GM18511 (cell line): ENCODE measurements around the gene C1orf50.
"Not testable (repeated sequence)": the region's sequence is repeated elsewhere in the genome, so short reads cannot be mapped to it uniquely, and the experiment has no call there.

ENCODE experiments used
- ATAC-seq: cut with Tn5 transposase; IDR thresholded peaks from one replicate; pipeline ENCODE4 v1.9.1; 2021; ENCODE audit warnings: mild to moderate bottlenecking, moderate library complexity; ENCODE audit not compliant: unreplicated experiment

Gene C1orf50

DNA sequence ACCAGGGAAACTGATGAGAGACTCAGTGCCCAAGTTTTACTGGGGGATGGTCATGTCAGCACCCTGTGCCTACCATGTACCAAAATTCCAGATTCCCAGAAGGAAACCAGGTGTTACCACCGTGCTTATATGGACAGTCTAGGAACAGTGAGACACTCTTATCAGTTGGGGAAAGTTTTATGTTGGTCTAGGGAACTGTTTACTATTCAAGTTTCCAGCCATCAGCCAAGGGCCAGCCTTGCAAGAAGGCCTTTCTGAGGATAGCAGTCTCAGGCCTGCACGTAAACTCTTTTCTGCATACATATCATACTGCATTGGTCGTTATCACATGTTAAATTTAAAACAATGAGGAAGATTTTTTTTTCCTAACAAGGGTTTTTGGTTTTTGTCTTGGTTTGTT lies 30.4 kb downstream of the C1orf50 start:
- no peak for ATAC-seq

DNA sequence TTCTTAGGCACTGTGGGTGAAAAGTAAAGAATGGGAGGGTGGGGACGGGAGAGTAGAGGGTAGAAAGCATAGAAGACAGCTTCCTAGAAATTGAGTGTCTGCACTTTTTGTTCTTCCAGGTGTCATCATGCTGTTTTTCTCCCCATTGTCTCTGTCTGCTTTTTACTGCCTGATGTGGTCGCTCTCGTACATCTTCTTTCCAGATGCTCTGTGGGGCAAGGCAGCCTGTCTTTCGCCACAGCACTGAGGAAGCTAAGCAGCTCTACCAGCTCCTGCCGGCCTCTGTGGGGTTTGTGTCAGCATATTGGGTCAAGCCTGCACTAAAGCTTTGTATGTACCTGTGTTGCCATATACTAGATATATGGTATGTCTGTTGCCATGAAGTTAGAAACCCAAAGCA lies 30.9 kb downstream of the C1orf50 start:
- ATAC-seq, result no peak

GRCh38 chr1:42801832-42802473 lies 34.9 kb downstream of the C1orf50 start:
- ATAC-seq, result no peak

- ATAC-seq, result no peak
Measured at GRCh38 chr1:42806171-42806570, 39.1 kb downstream of the C1orf50 start.

- no peak for ATAC-seq
Measured at GRCh38 chr1:42806593-42806992, 39.5 kb downstream of the C1orf50 start.

DNA sequence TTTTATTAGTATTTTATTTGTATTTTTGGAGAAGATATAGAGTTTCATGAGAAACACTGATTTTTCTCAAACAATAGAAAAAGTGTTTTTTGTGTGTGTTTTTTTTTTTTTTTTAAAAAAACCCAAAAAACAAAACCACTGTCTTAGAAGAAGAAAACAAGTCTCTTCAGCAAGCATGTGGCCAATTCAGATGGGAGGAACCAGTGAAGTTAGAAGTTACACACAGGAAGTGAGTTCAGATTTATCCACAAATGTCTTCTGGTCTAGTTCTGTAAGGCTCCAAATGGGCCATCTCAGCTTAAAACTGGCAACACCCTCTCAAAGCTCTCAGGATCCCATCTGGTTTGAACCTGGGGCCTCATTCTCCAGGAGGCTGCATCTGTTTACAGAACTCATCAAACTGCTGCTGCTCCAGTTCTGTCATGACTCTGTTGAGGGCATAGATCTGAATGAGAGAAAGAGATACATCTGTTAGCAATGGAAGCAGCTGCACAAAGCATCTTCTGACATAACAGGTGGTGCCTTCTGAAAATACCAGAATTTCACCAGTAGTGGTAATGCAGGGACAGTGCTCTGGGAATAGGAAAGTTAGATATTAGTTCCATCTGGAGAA lies 40.1 kb downstream of the C1orf50 start:
- ATAC-seq, result no peak

DNA sequence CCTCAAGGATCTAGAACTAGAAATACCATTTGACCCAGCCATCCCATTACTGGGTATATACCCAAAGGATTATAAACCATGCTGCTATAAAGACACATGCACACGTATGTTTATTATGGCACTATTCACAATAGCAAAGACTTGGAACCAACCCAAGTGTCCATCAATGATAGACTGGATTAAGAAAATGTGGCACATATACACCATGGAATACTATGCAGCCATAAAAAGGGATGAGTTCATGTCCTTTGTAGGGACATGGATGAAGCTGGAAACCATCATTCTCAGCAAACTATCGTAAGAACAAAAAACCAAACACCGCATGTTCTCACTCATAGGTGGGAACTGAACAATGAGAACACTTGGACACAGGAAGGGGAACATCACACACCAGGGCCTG lies 47.8 kb downstream of the C1orf50 start:
- ATAC-seq, result not testable (repeated sequence)

DNA sequence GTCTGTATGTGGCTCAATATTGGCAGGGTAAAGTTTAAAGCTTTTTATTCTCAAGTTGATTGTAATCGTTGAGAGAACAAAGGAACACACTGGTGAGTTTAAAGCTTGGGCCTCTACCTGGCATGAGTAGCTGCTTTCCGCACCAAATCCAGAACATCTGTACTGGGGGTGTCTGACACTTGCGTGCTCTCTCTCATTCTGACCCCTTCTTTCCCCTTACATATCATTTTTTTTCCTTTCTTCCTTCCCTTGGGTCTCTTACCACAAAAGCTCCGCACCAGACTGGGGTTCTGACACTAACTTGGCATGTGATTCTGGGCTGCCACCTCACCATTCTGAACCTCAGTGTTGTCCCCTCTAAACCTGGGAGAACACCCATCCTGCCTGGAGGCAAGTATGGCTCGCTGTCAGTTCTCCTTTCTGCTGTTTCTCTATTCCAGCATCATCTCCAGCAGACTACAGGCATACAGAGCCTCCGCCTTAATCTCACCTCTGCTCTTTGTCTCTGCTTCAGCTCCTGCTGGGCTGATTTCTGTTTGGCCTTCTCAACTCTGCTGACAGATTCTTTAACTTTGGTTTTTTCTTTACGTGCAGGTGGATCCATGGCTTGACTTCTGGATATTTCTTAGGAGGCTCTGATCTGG lies 49.0 kb downstream of the C1orf50 start:
- ATAC-seq, result no peak

DNA sequence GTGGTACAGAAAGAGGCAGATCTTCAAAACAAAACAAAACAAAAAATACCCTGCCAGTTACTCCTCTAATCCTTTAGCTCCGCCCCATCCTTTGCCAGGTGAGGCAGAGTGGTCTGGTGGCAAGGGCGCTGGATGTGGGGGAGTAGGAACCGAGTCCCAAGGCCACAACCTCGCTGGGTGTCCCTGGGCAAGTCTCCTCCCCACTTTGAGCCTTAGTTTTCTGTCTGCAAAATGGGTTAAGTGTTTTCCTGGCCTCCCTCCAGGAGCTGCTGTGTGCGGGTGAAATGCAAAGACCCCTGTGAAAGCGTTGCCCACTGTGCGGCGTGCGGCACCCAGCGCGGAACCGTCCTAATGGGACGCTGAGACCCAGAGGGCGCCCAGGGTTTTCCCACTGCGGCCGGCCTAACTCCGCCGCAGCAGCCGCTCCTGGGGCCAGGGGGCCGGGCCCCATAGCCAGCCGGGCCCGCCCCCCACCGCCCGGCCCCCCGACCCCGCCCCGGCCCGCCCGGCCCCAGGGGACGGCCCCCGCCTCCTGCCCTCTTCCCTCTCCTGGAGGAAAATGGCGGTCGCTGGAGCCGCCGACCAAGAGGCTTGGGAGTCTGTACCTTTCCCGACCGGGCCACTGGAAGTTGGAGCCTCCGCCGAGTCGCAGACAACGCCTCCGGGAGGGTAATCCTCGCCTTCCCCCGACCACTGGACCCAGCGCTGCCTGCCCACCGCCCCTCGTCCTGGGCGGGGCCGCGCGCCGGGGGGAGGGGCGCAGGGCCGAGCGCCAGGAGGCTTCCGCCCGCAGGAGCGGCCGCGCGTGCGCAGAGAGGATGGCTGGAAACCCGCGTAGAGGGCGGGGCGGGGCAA lies 49.8 kb downstream of the C1orf50 start, which contains the start of the genes ERMAP and SVBP:
Gene ERMAP, plus strand, starts transcription at position 538 of the 855 bp plus-strand sequence. CDS start 13,327 bp downstream, outside the sequence.
Gene SVBP, minus strand, starts transcription at position 813 of the 855 bp plus-strand sequence. CDS start 853 bp downstream, outside the sequence.
- ATAC-seq, result peak; percentile 91

GRCh38 chr1:42817440-42817767 lies 50.4 kb downstream of the C1orf50 start:
- ATAC-seq, result no peak

DNA sequence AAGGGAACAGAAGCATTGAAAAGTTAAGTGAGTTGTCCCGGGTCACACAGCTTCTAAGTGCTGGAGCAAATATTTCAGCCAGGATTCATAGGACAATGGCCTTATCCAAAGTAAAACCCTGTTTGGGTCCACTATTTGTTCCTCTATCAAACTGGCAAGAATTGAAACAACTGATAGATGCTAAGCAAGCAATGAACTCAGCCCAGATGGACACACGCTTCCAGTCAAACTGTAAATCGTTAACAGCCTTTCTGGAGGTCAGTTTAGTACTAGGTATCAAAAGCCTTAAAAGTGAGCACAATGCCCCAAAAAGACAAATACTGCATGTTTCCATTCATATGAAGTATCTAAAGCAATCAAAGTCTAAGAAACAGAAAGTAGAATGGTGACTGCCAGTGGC lies 50.9 kb downstream of the C1orf50 start:
- ATAC-seq, result no peak

- no peak for ATAC-seq
Measured at GRCh38 chr1:42820813-42821212, 53.8 kb downstream of the C1orf50 start.

DNA sequence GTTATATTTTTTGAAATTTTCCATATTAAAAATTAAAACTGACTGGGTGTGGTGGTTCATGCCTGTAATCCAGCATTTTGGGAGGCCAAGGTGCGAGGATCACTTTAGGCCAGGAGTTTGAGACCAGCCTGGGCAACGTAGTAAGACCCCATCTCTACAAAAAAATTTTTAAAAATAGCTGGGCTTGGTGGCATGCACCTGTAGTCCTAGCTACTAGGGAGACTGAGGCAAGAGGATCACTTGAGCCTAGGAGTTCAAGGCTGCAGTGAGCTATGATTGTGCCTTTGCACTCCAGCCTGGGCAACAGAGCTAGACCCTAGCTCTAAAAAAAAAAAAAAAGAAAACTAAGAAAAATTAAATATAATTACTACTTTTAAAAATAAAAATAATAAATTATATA lies 54.6 kb downstream of the C1orf50 start:
- ATAC-seq, result no peak

DNA sequence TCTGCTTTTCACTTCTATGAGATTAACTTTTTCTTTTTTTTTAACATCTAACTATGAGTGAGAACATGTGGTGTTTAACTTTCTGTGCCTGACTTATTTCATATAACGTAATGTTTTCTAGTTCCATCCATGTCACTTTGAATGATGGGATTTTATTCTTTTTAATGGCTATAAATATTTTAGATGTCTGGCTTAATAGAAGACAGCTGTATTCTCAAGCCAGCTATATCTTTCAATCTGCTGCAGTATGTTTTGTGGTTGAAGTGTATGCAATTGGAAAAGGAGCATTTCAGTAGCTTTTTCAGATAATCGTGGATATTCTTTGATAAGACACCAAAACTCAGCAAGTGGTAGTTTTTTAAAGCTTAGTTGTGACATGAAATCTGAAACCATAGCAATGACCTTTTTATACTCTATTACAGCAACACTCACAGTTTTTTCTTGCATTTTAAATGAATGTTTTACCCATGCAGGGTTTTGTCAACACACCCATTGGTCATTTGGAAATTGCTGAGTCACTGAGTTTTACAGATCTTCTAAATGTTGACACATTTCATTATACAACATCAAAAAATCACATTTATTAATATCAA lies 55.8 kb downstream of the C1orf50 start:
- no peak for ATAC-seq

GRCh38 chr1:42824481-42825035 lies 57.5 kb downstream of the C1orf50 start:
- ATAC-seq, result no peak

DNA sequence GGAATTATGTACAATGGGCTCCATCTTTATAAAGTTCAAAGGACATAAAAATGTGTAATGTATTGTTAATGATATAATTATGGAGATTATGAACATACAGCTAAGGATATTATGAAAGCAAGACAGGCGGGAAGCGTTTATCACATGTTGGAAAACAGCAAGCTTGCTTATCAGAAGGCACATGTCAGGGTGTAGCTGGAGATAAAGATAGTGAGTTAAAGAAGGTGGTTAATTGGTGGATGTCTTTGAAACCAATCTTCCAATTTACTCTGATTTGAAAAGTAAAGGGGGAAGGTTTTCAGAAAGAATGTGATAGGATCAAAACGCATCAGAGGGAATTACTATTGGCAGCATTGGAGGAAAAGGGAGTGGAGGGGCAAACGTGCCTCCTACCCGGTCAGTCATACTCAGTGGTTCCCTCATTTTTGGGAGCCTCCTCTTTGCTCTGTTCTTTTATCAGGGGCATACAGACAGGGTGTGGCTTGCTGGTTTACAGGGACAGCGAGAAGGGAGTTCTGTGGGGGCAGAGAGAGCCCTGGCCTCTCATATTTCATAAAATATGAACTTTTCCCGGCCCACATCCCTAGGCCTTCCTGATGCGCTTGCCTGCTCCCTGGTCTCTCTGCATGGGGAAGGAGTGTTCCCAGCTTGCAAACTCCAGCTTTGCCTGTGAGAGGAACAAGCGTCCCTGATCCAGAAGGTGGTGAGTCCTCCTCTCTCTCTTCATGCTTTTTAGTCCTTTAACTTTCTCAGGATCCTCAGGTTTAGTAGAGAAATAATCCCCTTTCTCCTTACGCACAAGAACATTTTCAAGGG lies 58.2 kb downstream of the C1orf50 start:
- ATAC-seq, result no peak
